ENCODE results near the gene BTF3. TPM values are rescaled to one million over a fixed set of nuclear protein-coding genes. Genes with fewer than 3 reads are reported as not detected.
"Not testable (repeated sequence)": the region's sequence is repeated elsewhere in the genome, so short reads cannot be mapped to it uniquely, and the experiment has no call there.

Gene BTF3
- total RNA-seq, 1 donor from 2014 or later, result 355 TPM

GRCh38 chr5:73486119-73486899 lies 11.9 kb upstream of the BTF3 start:
- DNase-seq, result no peak

- not testable (repeated sequence) for DNase-seq
Observed at GRCh38 chr5:73487257-73487656, 11.0 kb upstream of the BTF3 start.

- DNase-seq, result no peak
Observed at GRCh38 chr5:73487815-73488214, 10.4 kb upstream of the BTF3 start.

- no peak for DNase-seq
Observed at GRCh38 chr5:73488806-73489205, 9.4 kb upstream of the BTF3 start.

GRCh38 chr5:73490088-73490487 lies 8.2 kb upstream of the BTF3 start:
- no peak for DNase-seq

GRCh38 chr5:73491155-73491554 lies 7.1 kb upstream of the BTF3 start:
- DNase-seq, result no peak

- DNase-seq, result no peak
Observed at GRCh38 chr5:73493421-73493820, 4.8 kb upstream of the BTF3 start.

- DNase-seq, result no peak
Observed at GRCh38 chr5:73494721-73495120, 3.5 kb upstream of the BTF3 start.

GRCh38 chr5:73495772-73496335 lies 2.4 kb upstream of the BTF3 start:
- no peak for DNase-seq

- DNase-seq, result peak; percentile 39
Observed at GRCh38 chr5:73496984-73497457, 1.2 kb upstream of the BTF3 start.

GRCh38 chr5:73497497-73498056 lies 665 bp upstream of the BTF3 start:
- no peak for DNase-seq

- DNase-seq, result no peak
Observed at GRCh38 chr5:73499187-73499586, 945 bp downstream of the BTF3 start.

GRCh38 chr5:73499756-73500155 lies 1.5 kb downstream of the BTF3 start:
- DNase-seq, result peak; percentile 2

GRCh38 chr5:73501406-73501805 lies 3.2 kb downstream of the BTF3 start:
- no peak for DNase-seq

- no peak for DNase-seq
Observed at GRCh38 chr5:73506459-73506955, 8.3 kb downstream of the BTF3 start.

GRCh38 chr5:73507062-73507461 lies 8.8 kb downstream of the BTF3 start:
- no peak for DNase-seq

- DNase-seq, result not testable (repeated sequence)
Observed at GRCh38 chr5:73508521-73508920, 10.3 kb downstream of the BTF3 start.

GRCh38 chr5:73513996-73514395 lies 15.8 kb downstream of the BTF3 start:
- DNase-seq, result no peak

GRCh38 chr5:73514418-73514817 lies 16.2 kb downstream of the BTF3 start:
- no peak for DNase-seq

GRCh38 chr5:73515232-73515631 lies 17.0 kb downstream of the BTF3 start:
- DNase-seq, result no peak

GRCh38 chr5:73519531-73520283 lies 21.5 kb downstream of the BTF3 start:
- DNase-seq, result peak; percentile 55

GRCh38 chr5:73522989-73523388 lies 24.7 kb downstream of the BTF3 start:
- DNase-seq, result no peak

- no peak for DNase-seq
Observed at GRCh38 chr5:73523861-73524260, 25.6 kb downstream of the BTF3 start.

All from skin of body (tissue), 2 donors.